HEK293T (cell line): ENCODE data around the gene GPD2.
"Not testable (repeated sequence)": the region's sequence is repeated elsewhere in the genome, so short reads cannot be mapped to it uniquely, and the experiment has no call there.

ENCODE experiments used
- ARNT ChIP-seq: fragments of 450-650 bp; IDR thresholded peaks from 2 replicates; pipeline ENCODE4 v1.6.1; 2017; ENCODE audit warnings: mild to moderate bottlenecking
- ELF4 ChIP-seq: fragments of 450-650 bp; IDR thresholded peaks from 2 replicates; pipeline ENCODE4 v1.6.1; 2017; ENCODE audit warnings: antibody characterized with exemption
- FOXM1 ChIP-seq: fragments of 450-650 bp; IDR thresholded peaks from 2 replicates; pipeline ENCODE4 v1.6.1; 2017; ENCODE audit warnings: mild to moderate bottlenecking, borderline replicate concordance
- SP1 ChIP-seq: fragments of 450-650 bp; IDR thresholded peaks from 2 replicates; pipeline ENCODE4 v1.6.1; 2017
- SUZ12 ChIP-seq: fragments of 450-650 bp; IDR thresholded peaks from 2 replicates; pipeline ENCODE4 v1.6.1; 2016; ENCODE audit warnings: mild to moderate bottlenecking
- ZNF384 ChIP-seq: fragments of 450-650 bp; IDR thresholded peaks from 2 replicates; pipeline ENCODE4 v1.6.1; 2016

DNA sequence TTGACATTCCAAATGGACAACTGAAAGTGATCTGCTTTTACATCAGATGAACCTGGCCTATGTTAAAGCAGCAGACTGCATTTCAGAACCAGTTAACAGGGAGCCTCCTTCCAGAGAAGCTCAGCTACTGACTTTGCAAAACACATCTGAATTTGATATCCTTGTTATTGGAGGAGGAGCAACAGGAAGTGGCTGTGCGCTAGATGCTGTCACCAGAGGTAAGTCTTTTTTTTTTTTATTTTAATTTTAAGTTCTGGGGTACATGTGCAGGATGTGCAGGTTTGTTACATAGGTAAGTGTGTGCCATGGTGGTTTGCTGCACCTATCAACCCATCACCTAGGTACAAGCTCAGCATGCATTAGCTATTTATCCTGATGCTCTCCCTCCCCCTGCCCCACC lies 59.8 kb downstream of the GPD2 start:
- not testable (repeated sequence) for TF ChIP-seq ARNT, SP1, SUZ12, FOXM1, ELF4, ZNF384
